HL-60/S4 treated with retinoic acid at 250 ng/mL for 4 days and 3 days (cell line): ENCODE measurements around the gene FRYL.
"Not testable (repeated sequence)": the region's sequence is repeated elsewhere in the genome, so short reads cannot be mapped to it uniquely, and the experiment has no call there.

Source experiments
- in situ Hi-C: fragments of 300-500 bp; cut with MboI; formaldehyde crosslinking; loops from 2 replicates; pipeline ENCODE4 v1.7.0; 2022; ENCODE audit warnings: low sequenced_read_pairs

The FRYL gene

DNA sequence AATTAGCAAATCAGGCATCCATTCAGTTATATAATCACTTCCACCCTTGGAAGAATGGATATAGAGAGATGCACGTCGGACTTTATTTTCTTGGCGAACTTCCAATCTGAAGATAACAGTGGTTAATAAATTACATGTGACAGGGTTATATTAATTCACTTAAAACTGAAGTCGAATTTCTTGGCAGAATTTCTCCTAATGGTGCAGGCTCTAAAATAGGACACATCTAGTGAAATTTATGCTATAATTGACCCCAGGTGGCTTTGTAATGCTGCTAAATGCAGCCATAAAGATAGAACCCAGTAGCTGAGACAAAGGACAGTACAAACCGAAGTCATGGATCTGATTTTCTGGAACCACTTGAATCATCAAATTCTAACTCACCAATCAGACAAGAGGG lies 317.7 kb downstream of the FRYL start:
- in situ Hi-C loops: no loop called here

DNA sequence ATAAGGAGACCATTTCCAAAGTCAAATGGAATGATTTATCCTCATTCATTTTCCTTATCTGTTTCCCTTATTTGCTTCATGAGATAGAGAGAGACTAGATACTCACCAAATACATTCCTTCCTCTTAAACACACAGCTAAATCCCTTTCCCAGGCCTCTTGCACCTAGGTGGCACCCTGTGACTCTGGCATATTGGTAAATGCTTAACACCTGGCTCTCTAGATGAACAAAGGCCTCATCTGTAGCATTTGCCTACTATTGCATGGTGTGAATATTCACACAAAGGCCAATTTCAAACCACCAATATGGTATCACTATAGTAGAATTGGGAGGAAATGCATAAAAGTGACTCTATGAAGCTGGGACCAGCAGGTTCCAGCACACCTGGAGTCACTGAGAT lies 319.1 kb downstream of the FRYL start:
- in situ Hi-C loops: no loop called here

DNA sequence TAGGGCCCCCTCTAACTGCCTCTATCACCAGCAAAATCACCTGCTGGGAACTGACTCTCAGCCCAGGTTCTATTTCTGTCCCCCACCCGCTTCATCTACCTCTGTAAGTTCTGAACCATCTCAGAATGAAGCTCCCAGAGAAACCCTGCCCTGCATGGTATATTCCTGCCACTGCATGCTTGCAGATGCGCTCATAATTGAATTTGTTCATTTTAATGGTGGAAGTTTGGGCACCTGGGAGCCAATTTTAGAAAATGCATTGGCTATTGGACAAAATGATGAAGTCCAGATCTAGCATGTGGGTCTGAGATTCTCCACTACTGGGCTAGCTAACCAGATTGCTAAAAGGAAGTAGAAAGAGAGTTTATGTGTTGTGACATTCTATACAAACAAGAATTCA lies 325.5 kb downstream of the FRYL start:
- in situ Hi-C loops: no loop called here

DNA sequence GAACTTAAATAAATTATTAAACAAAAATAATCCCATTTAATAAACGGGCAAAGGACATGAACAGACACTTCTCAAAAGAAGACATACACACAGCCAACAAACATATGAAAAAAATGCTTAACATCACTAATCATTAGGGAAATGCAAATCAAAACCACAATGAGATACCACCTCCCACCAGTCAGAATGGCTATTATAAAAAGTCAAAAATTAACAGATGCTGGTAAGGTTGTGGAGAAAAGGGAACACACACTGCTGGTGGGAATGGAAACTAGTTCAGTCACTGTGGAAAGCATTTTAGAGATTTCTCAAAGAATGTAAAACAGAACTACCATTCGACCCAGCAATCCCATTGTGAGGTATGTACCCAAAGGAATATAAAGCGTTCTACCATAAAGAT lies 328.4 kb downstream of the FRYL start:
- in situ Hi-C loops: not testable (repeated sequence)

DNA sequence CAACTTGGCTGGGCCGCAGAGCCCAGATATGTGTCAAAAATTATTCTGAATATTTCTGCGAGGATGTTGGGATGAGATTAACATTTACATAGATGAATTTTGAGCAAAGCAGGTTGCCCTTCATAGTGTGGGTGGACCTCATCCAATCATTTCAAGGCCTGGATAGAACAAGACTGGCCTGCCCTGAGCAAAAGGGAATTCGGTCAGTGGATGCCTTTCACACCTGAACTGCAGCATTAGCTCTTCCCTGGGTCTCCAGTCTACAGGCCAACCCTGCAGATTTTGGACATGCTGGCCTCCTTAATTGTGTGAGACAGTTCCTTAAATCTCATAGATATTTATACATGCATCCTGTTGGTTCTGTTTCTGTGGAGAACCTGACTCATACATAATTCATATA lies 329.3 kb downstream of the FRYL start:
- in situ Hi-C loops: no loop called here

DNA sequence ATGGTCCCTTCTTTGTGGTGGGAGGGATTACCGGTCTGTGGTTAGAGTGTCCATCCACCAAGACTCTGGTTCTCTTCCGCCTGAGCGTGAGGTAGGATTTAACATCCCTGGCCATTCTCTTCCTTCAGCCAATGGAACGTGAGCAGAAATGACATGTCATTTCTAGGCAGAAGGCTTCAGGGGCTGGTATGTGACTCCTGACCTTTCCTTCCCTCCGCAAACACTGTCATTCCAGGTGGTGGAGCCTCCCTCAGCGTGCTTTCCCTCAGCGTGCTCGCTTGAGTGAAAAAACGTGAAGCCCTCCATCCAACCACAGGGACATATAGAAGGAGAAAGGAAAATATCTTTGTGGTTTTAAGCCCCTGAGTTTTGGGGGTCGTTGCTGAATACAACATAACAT lies 330.9 kb downstream of the FRYL start:
- in situ Hi-C loops: no loop called here
